NAMALWA (cell line): Measurements from ENCODE around the gene GPR156.

Experiments
- DNase-seq: peaks from one replicate; pipeline ENCODE4 v3.0.0-alpha.2; 2015; ENCODE audit warnings: low spot score

GPR156 gene

GRCh38 chr3:120193554-120193953 lies 91.5 kb downstream of the GPR156 start:
- no peak for DNase-seq

- no peak for DNase-seq
These were observed 92.4 kb downstream of the GPR156 start for GRCh38 chr3:120192579-120192978.

GRCh38 chr3:120192159-120192558 lies 92.9 kb downstream of the GPR156 start:
- no peak for DNase-seq

- DNase-seq, result peak; percentile 9
These were observed 102.2 kb downstream of the GPR156 start for GRCh38 chr3:120182613-120183511.

GRCh38 chr3:120181632-120182031 lies 103.4 kb downstream of the GPR156 start:
- no peak for DNase-seq

GRCh38 chr3:120180731-120181412 lies 104.2 kb downstream of the GPR156 start:
- no peak for DNase-seq

GRCh38 chr3:120177707-120178306 lies 107.2 kb downstream of the GPR156 start:
- DNase-seq, result peak; percentile 16

GRCh38 chr3:120177151-120177550 lies 107.9 kb downstream of the GPR156 start:
- no peak for DNase-seq

- no peak for DNase-seq
These were observed 110.0 kb downstream of the GPR156 start for GRCh38 chr3:120174811-120175539.

GRCh38 chr3:120173056-120173675 lies 111.9 kb downstream of the GPR156 start:
- no peak for DNase-seq

GRCh38 chr3:120172070-120172469 lies 113.0 kb downstream of the GPR156 start:
- no peak for DNase-seq

- DNase-seq, result no peak
These were observed 113.7 kb downstream of the GPR156 start for GRCh38 chr3:120171134-120171873.

- no peak for DNase-seq
These were observed 114.8 kb downstream of the GPR156 start for GRCh38 chr3:120170223-120170622.

- DNase-seq, result no peak
These were observed 115.6 kb downstream of the GPR156 start for GRCh38 chr3:120169407-120169806.

GRCh38 chr3:120168611-120169010 lies 116.4 kb downstream of the GPR156 start:
- no peak for DNase-seq

GRCh38 chr3:120168038-120168437 lies 117.0 kb downstream of the GPR156 start:
- DNase-seq, result no peak

- no peak for DNase-seq
These were observed 117.5 kb downstream of the GPR156 start for GRCh38 chr3:120167488-120167887.

GRCh38 chr3:120163816-120164215 lies 121.2 kb downstream of the GPR156 start:
- DNase-seq, result no peak

GRCh38 chr3:120163026-120163425 lies 122.0 kb downstream of the GPR156 start:
- no peak for DNase-seq

- DNase-seq, result no peak
These were observed 122.6 kb downstream of the GPR156 start for GRCh38 chr3:120162400-120162799.

GRCh38 chr3:120161902-120162301 lies 123.1 kb downstream of the GPR156 start:
- DNase-seq, result no peak
